Endothelial cell of umbilical vein (primary cell): ENCODE data around the gene TSPOAP1.

ENCODE experiments used
- EZH2 ChIP-seq: IDR thresholded peaks from 2 replicates; pipeline ENCODE4 v1.6.1; 2012; ENCODE audit warnings: borderline replicate concordance, low read depth, mild to moderate bottlenecking, moderate library complexity, low read length, inconsistent platforms; ENCODE audit not compliant: severe bottlenecking
- FOS ChIP-seq: IDR thresholded peaks from 2 replicates; pipeline ENCODE4 v1.6.1; 2011; ENCODE audit warnings: mild to moderate bottlenecking, low read length, moderate library complexity, borderline replicate concordance; ENCODE audit not compliant: insufficient read depth
- GATA2 ChIP-seq: IDR thresholded peaks from 2 replicates; pipeline ENCODE4 v1.7.0; 2011; ENCODE audit warnings: low read depth, mild to moderate bottlenecking, moderate library complexity, mixed read lengths, low read length; ENCODE audit not compliant: insufficient read length, insufficient read depth
- MAX ChIP-seq: IDR thresholded peaks from 2 replicates; pipeline ENCODE4 v1.6.1; 2011; ENCODE audit not compliant: insufficient read depth, insufficient read length
- MYC ChIP-seq: IDR thresholded peaks from one replicate; pipeline ENCODE4 v1.6.1; 2011; ENCODE audit warnings: mild to moderate bottlenecking, low read depth, low read length
- POLR2A ChIP-seq: IDR thresholded peaks from 2 replicates; pipeline ENCODE4 v1.6.1; 2012; ENCODE audit warnings: low read depth, mild to moderate bottlenecking, control low read depth, low read length
- POLR2AphosphoS5 ChIP-seq: IDR thresholded peaks from 2 replicates; pipeline ENCODE4 v1.6.1; 2012; ENCODE audit warnings: low read depth, mild to moderate bottlenecking, control low read depth, low read length, moderate library complexity; ENCODE audit not compliant: insufficient read depth
- TF ChIP-seq, protein P1 (sequence below), 2 donors: IDR thresholded peaks; 1 replicate in 1 of 2; 2 replicates in 1 of 2; pipeline ENCODE4 v1.5.1; 2011; ENCODE audit warnings: low read length in 2 of 2, mild to moderate bottlenecking in 2 of 2, moderate library complexity in 2 of 2, control low read depth in 1 of 2, inconsistent platforms in 1 of 2, low read depth in 1 of 2; ENCODE audit not compliant: insufficient read depth in 1 of 2; ENCODE audit errors: extremely low read depth in 1 of 2

DNA sequence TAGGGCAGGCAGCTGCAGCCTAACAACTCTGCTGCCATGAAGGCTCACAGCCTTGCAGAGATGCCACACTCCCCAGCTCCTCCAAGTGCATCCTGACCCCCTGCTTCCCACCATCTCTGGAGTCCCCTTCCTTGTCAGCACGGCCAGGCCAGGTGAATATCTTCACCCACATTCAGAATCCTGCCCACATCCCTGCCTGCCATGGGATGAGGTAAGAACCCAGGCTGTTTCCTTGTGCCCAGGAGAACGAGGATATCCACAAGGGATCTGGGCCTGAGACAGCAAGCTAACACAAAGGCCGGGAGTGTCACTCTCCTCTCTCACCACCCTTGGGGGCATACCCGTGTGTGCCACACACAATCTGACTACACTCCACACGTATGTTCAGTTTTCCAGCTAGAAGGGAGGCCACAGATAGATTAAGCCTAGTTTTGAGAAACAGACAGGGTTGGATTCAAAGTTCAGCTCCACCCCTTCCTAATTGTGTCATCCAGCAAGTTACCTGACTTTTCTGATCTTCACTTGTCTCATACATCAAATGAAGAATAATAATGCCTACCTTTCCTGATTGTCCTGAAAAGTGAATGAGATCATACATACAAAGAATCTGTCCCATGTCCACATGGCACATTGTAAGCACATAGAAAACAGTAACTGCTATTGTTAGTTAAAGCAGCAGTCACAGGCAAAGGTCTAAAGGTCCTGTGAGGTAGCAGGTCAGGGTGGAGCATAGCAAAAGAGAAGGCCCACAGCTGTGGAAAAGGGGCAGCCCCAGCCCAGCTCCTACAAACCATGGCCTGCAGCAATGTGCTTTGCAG lies 40.8 kb upstream of the TSPOAP1 start:
- no peak for TF ChIP-seq POLR2AphosphoS5
- TF ChIP-seq, protein P1, sequence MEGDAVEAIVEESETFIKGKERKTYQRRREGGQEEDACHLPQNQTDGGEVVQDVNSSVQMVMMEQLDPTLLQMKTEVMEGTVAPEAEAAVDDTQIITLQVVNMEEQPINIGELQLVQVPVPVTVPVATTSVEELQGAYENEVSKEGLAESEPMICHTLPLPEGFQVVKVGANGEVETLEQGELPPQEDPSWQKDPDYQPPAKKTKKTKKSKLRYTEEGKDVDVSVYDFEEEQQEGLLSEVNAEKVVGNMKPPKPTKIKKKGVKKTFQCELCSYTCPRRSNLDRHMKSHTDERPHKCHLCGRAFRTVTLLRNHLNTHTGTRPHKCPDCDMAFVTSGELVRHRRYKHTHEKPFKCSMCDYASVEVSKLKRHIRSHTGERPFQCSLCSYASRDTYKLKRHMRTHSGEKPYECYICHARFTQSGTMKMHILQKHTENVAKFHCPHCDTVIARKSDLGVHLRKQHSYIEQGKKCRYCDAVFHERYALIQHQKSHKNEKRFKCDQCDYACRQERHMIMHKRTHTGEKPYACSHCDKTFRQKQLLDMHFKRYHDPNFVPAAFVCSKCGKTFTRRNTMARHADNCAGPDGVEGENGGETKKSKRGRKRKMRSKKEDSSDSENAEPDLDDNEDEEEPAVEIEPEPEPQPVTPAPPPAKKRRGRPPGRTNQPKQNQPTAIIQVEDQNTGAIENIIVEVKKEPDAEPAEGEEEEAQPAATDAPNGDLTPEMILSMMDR (IDR thresholded peaks at IDR 0.05; ENCODE audit: extremely low read depth in 1 of 2, insufficient read depth in 1 of 2, low read depth in 1 of 2, low read length in 2 of 2), result no peak
- no peak for TF ChIP-seq GATA2
- no peak for TF ChIP-seq MAX
- TF ChIP-seq FOS, result no peak
- no peak for TF ChIP-seq MYC
- no peak for TF ChIP-seq EZH2
- no peak for TF ChIP-seq POLR2A
